NCI-H524 treated with DMSO at 0.1 percent for 48 hours (cell line): Measurements from ENCODE around the gene JPH2.
"Not testable (repeated sequence)": the region's sequence is repeated elsewhere in the genome, so short reads cannot be mapped to it uniquely, and the experiment has no call there.

Experiments
- DNase-seq: peaks from one replicate; lab custom pipeline; 2025; lab: John Stamatoyannopoulos, UW

Gene JPH2

GRCh38 chr20:44159125-44159524 is 27.9 kb downstream of the JPH2 start:
- DNase-seq, result no peak

- no peak for DNase-seq
Observed at GRCh38 chr20:44157061-44157460, 29.9 kb downstream of the JPH2 start.

GRCh38 chr20:44154521-44155001 is 32.4 kb downstream of the JPH2 start:
- no peak for DNase-seq

GRCh38 chr20:44153636-44154043 is 33.3 kb downstream of the JPH2 start:
- DNase-seq, result no peak

- DNase-seq, result no peak
Observed at GRCh38 chr20:44151621-44152416, 35.2 kb downstream of the JPH2 start.

DNA sequence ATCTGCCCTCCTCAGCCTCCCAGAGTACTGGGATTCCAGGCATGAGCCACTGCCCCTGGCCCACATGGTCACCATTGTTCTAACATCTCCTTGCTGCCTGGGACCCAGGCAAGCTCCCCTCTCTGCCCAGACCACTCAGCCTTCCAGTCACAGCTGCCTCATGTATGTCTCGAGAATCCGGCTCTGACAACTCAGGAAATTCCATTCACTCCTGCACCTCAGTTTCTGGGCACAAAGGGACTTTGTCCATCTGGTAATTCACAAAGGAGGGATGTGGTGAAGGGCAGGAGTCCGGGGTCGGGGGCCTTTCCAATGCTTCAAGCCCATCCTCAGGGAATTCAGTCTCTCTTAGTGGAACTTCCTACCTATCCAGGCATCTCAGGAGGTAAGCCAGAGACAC is 40.7 kb downstream of the JPH2 start:
- DNase-seq, result no peak

DNA sequence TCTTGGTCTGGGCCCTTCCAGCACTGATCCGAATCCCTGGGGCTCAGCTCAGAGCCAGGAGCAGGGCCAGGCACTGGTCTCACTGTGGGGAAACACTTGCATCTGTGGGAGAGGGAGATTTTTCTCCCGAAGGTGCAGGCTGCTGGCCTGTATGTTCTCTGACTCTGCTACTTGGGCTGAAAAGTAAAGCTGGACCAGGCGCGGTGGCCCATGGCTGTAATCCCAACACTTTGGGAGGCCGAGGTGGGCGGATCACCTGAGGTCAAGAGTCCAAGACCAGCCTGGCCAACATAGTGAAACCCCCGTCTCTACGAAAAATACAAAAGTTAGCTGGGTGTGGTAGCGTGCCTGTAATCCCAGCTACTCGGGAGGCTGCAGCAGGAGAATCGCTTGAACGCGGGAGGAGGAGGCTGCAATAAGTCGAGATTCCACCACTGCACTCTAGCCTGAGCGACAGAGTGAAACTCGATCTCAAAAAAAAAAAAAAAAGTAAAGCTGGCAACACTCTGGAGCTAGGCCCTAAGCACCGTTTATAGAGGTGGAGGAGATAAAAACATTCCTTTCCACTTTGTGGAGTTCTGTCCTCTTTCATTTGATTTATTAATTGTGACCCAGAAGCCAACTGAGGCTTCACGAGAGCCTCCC is 41.7 kb downstream of the JPH2 start:
- no peak for DNase-seq

DNA sequence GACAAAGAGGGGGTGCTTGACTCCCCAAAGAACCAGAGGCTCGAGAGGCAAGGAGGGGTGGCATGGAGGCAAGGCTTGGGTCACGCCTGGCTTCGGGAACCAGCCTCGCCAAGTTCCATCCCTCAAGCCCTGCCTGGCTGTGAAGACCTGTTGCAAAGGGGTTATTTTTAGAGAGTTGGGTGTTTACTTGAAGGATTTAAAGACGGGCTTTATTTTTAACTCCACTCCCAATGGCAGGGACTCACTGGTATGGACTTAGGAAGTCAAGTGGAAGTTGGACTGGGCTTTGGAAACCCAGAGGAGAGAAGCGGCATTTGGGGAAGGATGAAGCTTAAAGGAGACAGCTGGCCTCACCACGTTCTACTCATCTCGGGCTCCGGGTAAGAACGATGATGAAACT is 43.1 kb downstream of the JPH2 start:
- no peak for DNase-seq

GRCh38 chr20:44142413-44142812 is 44.6 kb downstream of the JPH2 start:
- no peak for DNase-seq

DNA sequence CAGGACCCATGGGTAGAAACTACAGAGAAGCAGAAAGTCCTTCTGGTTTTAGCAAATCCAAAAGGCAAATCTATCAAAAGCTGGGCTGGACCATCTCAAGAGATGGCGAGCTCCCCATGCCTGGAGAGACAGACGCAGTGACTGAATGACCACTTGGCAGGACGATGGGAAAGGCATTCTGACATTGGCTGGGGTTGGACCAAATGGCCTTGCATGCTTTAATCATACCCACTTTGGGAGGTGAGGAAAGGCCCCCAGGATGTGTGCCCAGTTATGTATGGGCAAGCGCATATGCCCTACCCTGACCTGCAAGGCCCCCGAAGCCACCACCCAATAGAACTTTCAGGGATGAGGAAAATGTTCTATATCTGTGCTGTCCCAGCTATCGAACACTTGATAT is 45.1 kb downstream of the JPH2 start:
- DNase-seq, result no peak

DNA sequence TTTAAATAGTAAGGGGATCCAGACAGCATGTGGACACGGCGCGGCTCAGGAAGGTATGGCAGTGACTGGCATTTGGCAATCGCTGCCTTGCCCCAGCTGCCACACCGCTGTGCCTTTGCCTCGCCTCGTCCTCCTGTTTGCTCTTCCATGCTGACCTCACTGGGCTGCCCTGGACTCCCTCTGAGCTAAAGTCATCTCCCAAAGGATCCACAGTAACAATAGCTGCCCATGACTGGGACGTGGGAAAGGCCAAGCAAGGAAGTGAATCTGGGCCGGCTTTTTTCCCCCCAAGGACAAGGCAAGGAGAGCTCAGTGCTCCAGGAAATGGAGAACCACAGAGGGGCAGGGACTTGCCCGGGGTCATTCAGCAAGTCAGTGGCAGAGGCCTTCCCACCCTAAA is 48.1 kb downstream of the JPH2 start:
- no peak for DNase-seq

DNA sequence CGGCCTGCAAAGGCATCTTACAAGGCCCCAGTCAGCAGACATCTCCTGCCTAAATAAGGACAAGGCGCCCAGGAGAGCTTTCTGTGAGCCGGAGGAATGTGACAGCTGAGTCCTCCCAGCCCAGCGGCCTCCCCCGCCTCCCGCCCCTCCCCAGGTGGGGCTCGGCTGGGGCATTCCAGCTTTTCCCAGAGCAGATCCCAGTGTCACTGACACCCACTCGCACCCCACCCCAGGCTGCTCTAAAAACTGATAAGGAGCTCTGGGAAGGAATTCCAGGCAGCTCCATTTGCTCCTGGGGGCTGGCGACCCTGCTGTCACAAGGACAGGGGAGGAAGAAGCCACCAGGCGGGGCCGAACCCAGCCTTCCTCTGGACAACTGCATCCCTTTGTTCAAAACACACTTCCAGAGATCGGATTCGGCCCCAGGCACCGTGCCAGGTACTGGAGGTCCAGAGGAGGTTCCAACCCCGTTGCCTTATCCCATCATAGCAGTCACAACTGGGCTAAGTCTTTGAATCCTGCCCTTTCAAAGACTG is 49.7 kb downstream of the JPH2 start:
- no peak for DNase-seq

DNA sequence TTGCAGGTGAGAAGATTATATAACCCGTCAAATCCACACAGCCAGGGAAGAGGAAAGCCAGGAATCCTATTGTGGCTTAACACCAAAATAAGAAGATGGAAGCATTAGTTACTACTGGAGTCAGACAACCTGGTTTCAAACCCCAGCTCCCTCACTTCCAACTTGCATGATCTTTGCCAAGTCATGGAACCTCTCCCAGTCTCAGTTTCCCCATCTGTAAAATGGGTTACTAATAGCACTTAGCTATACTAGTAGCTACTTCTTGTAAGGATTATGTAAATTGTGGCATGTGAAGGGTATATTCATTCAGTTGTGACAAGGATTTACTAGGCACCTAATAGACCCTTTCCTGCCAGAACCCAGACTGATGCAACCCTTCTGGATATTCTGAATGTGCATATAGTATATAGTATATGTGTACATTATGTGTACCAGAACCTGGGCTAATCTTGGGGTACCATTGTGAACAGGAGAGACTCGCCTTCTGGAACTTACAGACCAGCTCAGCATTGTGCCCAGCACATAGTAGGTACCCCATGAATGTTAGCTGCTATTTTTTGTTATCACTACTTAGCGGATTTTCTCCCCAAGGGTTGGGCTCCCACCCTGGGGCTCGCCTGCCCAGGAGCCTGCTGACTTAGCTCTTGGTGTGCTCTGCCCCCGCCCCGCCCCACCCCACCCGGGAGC is 50.3 kb downstream of the JPH2 start:
- DNase-seq, result no peak

DNA sequence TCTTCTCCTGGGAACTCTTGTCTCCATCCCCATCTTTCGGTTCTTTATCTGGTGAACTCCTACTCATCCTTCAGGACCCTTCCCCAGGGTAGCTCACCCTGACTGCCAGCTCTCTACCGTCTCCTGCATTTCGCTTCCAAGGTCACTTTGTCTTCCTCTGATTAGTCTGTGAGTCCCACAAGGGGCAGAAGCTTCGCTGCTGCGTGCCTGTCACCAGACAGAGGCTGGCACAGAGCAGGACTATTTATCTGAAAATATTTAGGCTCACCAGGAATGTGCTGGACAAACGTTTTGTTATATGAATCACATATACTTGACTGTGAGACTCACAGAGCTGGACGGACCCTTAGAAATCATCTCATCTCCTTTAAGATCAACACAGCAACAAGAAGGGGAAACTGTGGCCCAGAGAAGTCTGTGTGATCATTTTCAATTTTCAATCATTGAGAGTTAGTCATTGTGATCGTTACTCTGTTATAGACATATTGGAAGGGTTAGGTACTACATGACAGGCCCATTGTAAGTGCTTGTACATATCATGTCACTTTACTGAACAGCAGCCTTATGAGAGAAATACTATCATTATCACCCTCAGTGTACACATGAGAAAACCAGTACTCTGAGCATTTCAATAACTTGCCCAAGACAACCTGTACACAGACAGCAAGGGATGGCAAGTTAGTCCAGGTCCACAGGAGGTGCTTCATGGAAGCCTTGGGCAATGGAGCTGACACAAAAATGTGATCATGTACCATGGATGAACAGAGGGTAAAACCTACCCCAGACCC is 51.4 kb downstream of the JPH2 start:
- no peak for DNase-seq

DNA sequence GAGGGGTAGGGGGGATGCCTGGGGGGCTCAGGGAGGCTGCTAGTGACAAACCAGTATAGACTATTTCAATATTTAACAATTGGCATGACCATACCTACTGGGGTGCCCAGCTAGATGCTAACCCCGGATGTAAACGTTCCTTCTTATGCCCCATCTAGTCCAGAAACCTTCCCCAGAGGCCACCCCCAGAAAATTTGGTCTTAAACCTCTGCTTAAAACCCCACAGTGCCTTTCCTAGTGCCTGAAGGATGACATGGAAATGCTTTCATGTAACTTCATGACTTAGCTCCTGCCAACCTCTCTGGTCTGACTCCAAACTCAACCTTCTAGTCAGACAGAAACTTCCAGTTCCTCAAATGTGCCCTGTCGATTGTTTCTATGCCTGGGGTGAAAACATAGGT is 52.0 kb downstream of the JPH2 start:
- DNase-seq, result no peak

DNA sequence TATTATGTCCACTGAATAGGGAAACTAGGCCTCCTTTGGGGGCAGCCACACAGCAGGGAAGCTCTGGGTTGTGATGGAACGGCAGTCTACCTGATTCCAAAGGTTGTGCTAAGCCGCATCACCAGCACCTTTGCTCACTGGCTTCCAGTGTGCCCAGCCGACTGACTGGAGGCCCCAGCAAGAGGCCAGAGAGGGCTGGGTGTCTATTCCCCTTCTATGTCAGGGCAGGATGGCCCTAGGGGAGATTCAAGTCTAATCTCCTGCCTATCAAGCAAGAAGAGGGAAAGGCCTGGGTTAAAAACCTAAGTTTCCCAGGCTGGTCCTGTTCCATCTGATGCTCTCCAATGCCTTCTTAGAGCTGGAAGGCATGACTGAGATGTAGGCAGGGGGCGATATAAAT is 53.6 kb downstream of the JPH2 start:
- DNase-seq, result no peak

DNA sequence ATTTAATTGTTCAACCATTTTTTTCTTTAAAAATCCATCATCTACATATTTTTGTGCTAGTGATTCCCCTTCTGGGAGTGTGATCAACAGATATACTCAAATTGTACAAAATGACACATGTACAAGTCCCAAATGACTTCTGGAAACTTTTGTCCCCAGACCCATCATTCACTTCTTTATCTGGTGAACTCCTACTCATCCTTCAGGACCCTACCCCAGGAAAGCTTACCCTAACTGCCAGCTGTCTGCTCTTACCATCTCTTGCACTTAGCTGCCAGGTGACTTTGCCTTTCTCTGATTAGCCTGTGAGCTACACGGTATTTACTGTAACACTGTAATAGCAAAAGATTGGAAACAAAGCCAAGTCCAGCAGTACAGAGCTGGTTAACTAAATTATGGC is 55.3 kb downstream of the JPH2 start:
- no peak for DNase-seq

DNA sequence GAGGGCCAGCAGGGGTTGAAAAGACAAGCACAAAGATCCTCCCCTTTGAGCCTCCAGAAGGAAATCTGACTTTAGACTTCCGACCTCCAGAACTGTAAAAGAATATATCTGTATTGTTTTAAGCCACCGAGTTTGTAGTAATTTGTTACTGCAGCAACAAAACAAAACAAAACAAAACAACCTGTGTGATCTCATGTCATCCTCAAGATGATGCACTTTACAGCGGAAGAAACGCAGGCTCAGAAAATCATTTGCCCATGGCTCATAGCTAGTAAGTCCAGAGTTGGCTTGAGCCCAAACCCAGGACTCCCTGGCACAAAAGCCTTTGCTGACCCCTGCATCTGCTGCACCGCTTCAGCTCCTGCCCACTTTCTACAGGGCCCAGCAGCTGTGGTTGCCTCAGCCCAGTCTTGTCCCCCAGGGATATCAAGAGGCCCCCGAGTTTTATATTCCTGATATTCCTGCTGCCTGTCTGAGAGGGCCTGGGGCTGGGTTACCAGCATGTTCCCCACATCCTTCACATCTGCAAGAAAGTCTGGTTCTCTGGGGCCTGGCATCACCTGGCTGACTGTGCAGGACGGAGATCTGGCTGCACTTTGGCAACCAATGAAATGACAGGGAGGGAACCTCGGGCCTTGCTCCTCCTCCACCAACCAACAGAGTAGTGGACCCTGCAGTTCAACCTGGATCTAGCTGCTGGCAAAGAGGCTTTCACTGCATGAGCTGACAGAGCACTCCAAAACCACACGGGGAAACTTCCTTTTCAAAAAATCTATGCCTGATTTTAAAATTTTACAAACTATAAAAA is 56.9 kb downstream of the JPH2 start:
- DNase-seq, result no peak

DNA sequence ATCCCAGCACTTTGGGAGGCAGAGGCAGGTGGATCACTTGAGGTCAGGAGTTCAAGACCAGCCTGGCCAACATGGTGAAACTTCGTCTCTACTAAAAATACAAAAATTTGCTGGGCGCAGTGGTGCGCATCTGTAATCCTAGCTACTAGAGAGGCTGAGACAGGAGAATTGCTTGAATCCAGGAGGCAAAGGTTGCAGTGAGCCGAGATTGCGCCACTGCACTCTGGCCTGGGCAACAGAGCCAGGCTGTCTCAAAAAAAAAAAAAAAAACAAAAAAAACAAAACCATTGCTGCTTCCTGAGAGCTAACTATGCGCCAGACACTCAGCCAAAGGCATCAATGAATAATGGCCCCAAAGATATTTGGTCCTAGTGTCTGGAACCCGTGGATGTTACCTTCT is 57.7 kb downstream of the JPH2 start:
- not testable (repeated sequence) for DNase-seq

GRCh38 chr20:44126445-44126844 is 60.5 kb downstream of the JPH2 start:
- no peak for DNase-seq
